Hindlimb muscle (tissue), 1 donor: Measurements from ENCODE around the gene CCNY. TPM values are rescaled to one million over a fixed set of nuclear protein-coding genes. Genes with fewer than 3 reads are reported as not detected.

Experiments used
- DNase-seq: peaks from one replicate; pipeline ENCODE4 v3.0.0-alpha.2; 2013
- polyA plus RNA-seq: library from polyadenylated mRNA; unstranded; fragments of 120-200 nt; gene quantifications from one replicate; pipeline ENCODE4 v1.2.1, GENCODE V29; 2013; ENCODE audit not compliant: insufficient read length

CCNY gene
- polyA plus RNA-seq, 1 donor = 86.3 TPM

- no peak for DNase-seq
Measured at GRCh38 chr10:35356725-35357092, 20.4 kb downstream of the CCNY start.

GRCh38 chr10:35359056-35359455, 22.7 kb downstream of the CCNY start:
- no peak for DNase-seq

GRCh38 chr10:35359873-35360272, 23.6 kb downstream of the CCNY start:
- DNase-seq = no peak

- no peak for DNase-seq
Measured at GRCh38 chr10:35362701-35363350, 26.5 kb downstream of the CCNY start.

- no peak for DNase-seq
Measured at GRCh38 chr10:35363587-35363986, 27.3 kb downstream of the CCNY start.

GRCh38 chr10:35364808-35365207, 28.5 kb downstream of the CCNY start:
- no peak for DNase-seq

- no peak for DNase-seq
Measured at GRCh38 chr10:35365994-35366393, 29.7 kb downstream of the CCNY start.

- no peak for DNase-seq
Measured at GRCh38 chr10:35367107-35367859, 31.0 kb downstream of the CCNY start.

GRCh38 chr10:35367982-35368381, 31.7 kb downstream of the CCNY start:
- DNase-seq = no peak

- DNase-seq = no peak
Measured at GRCh38 chr10:35368485-35369048, 32.3 kb downstream of the CCNY start.

GRCh38 chr10:35369049-35369611, 32.8 kb downstream of the CCNY start:
- no peak for DNase-seq

- no peak for DNase-seq
Measured at GRCh38 chr10:35371731-35372130, 35.4 kb downstream of the CCNY start.

- DNase-seq = no peak
Measured at GRCh38 chr10:35372329-35372728, 36.0 kb downstream of the CCNY start.

- no peak for DNase-seq
Measured at GRCh38 chr10:35375091-35375765, 38.9 kb downstream of the CCNY start.

GRCh38 chr10:35377050-35377728, 40.9 kb downstream of the CCNY start:
- no peak for DNase-seq

- no peak for DNase-seq
Measured at GRCh38 chr10:35378541-35379210, 42.4 kb downstream of the CCNY start.

- peak; percentile 45 for DNase-seq
Measured at GRCh38 chr10:35379226-35380137, 43.2 kb downstream of the CCNY start.

- DNase-seq = no peak
Measured at GRCh38 chr10:35382096-35382495, 45.8 kb downstream of the CCNY start.

- no peak for DNase-seq
Measured at GRCh38 chr10:35384265-35384868, 48.1 kb downstream of the CCNY start.

GRCh38 chr10:35386594-35387174, 50.4 kb downstream of the CCNY start:
- DNase-seq = no peak
